RCC 7860 (cell line): ENCODE results near the gene MIXL1.
"Not testable (repeated sequence)": the region's sequence is repeated elsewhere in the genome, so short reads cannot be mapped to it uniquely, and the experiment has no call there.

Experiments
- DNase-seq: peaks from one replicate; pipeline ENCODE4 v3.0.0-alpha.2; 2015; ENCODE audit warnings: low spot score
- FAIRE-seq: peaks from 2 replicates; lab custom pipeline; 2012; peaks lifted over from hg19 to GRCh38; lab: Jason Lieb, UNC

MIXL1 gene

GRCh38 chr1:226223157-226223785, at the start of gene MIXL1:
TSS of gene MIXL1 (plus strand) at chr1:226223664. CDS start at chr1:226223682, 18 bp downstream.
- no peak for FAIRE-seq
- DNase-seq, result no peak

- DNase-seq (no peak), FAIRE-seq (no peak)
Observed at GRCh38 chr1:226176870-226177269, 46.6 kb upstream of the MIXL1 start.

GRCh38 chr1:226181996-226182714, 41.3 kb upstream of the MIXL1 start:
- peak; percentile 65 for FAIRE-seq
- DNase-seq, result peak; percentile 64

- FAIRE-seq (no peak), DNase-seq (no peak)
Observed at GRCh38 chr1:226185141-226186036, 38.1 kb upstream of the MIXL1 start.

- DNase-seq (peak; percentile 81), FAIRE-seq (no peak)
Observed at GRCh38 chr1:226186124-226187018, 37.1 kb upstream of the MIXL1 start, which contains the start of gene ACBD3. TSS of gene ACBD3 (minus strand) at chr1:226186741. CDS start at chr1:226186675, 66 bp downstream.

GRCh38 chr1:226187019-226187322, 36.5 kb upstream of the MIXL1 start:
- DNase-seq, result no peak
- FAIRE-seq, result no peak

- FAIRE-seq, result no peak
- no peak for DNase-seq
Observed at GRCh38 chr1:226187380-226187779, 36.1 kb upstream of the MIXL1 start.

GRCh38 chr1:226195144-226195543, 28.3 kb upstream of the MIXL1 start:
- no peak for DNase-seq
- FAIRE-seq, result no peak

GRCh38 chr1:226199971-226200370, 23.5 kb upstream of the MIXL1 start:
- DNase-seq, result no peak
- no peak for FAIRE-seq

- FAIRE-seq (no peak), DNase-seq (no peak)
Observed at GRCh38 chr1:226201029-226201593, 22.4 kb upstream of the MIXL1 start.

- DNase-seq (no peak), FAIRE-seq (no peak)
Observed at GRCh38 chr1:226202246-226202645, 21.2 kb upstream of the MIXL1 start.

GRCh38 chr1:226202666-226203065, 20.8 kb upstream of the MIXL1 start:
- DNase-seq, FAIRE-seq: not testable (repeated sequence)

GRCh38 chr1:226203240-226203639, 20.2 kb upstream of the MIXL1 start:
- no peak for DNase-seq
- no peak for FAIRE-seq

- DNase-seq, result no peak
- no peak for FAIRE-seq
Observed at GRCh38 chr1:226203655-226204054, 19.8 kb upstream of the MIXL1 start.

GRCh38 chr1:226204198-226204597, 19.3 kb upstream of the MIXL1 start:
- DNase-seq (no peak), FAIRE-seq (peak; percentile 64)

- DNase-seq (no peak), FAIRE-seq (no peak)
Observed at GRCh38 chr1:226207048-226207447, 16.4 kb upstream of the MIXL1 start.

- FAIRE-seq (no peak), DNase-seq (no peak)
Observed at GRCh38 chr1:226209307-226210059, 14.0 kb upstream of the MIXL1 start.

- no peak for DNase-seq
- no peak for FAIRE-seq
Observed at GRCh38 chr1:226210571-226211176, 12.8 kb upstream of the MIXL1 start.

GRCh38 chr1:226211181-226211821, 12.2 kb upstream of the MIXL1 start:
- no peak for DNase-seq

More at GRCh38 chr1:226211181-226211821, 12.2 kb upstream of the MIXL1 start:
- no peak for FAIRE-seq
